ENCODE data around the gene RFXAP. TPM values are rescaled to one million over a fixed set of nuclear protein-coding genes. Genes with fewer than 3 reads are reported as not detected.

RFXAP gene
- polyA plus RNA-seq, 1 donor from 2014 or later, result 14.2 TPM

DNA sequence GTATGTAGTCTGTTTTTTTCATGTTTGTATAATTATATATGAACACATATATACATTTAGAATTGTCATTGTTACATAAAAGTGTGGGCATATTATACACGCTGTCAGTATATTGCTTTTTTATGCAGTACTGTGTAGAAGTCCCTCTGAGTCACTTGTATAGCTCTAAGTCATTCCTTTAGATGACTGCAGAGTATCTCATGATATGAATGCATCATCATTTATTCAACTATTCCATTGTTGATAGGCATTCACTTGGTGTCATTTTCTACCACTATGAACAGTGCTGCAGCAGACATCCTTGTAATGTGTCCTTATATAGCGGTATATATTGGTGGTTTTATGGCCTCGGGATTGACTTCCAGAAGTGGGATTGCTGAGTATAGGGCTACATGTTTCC, 15.3 kb downstream of the RFXAP start:
- H3K79me2 ChIP-seq (replicated peaks; ENCODE audit: insufficient read depth, low read length), result no peaks in the 10 kb centered on the region
- no peaks in the 10 kb centered on the region for H3K9me2 ChIP-seq (ENCODE audit: insufficient read depth, low read length)
- no peak overlapping the region for H2AFZ ChIP-seq (ENCODE audit: low read depth, low read length)
- H3K36me3 ChIP-seq (ENCODE audit: insufficient read depth, low read length), result no peaks in the 10 kb centered on the region
- H3K4me2 ChIP-seq (ENCODE audit: low read length), result no peak overlapping the region
- no peak for TF ChIP-seq EP300 (conservative IDR thresholded peaks at IDR 0.05; ENCODE audit: poor library complexity, severe bottlenecking)
- no peak for TF ChIP-seq EZH2 (IDR thresholded peaks at IDR 0.05; ENCODE audit: borderline replicate concordance, insufficient read depth, low read length, poor library complexity, severe bottlenecking)
- TF ChIP-seq MXI1 (conservative IDR thresholded peaks at IDR 0.05; ENCODE audit: poor library complexity, severe bottlenecking), result no peak
- no peak for TF ChIP-seq TAF1 (IDR thresholded peaks at IDR 0.05; ENCODE audit: low read depth)
- no peak for TF ChIP-seq POLR2AphosphoS5 (IDR thresholded peaks at IDR 0.05)
- TF ChIP-seq RAD21 (conservative IDR thresholded peaks at IDR 0.05), result no peak
- TF ChIP-seq, protein P1, sequence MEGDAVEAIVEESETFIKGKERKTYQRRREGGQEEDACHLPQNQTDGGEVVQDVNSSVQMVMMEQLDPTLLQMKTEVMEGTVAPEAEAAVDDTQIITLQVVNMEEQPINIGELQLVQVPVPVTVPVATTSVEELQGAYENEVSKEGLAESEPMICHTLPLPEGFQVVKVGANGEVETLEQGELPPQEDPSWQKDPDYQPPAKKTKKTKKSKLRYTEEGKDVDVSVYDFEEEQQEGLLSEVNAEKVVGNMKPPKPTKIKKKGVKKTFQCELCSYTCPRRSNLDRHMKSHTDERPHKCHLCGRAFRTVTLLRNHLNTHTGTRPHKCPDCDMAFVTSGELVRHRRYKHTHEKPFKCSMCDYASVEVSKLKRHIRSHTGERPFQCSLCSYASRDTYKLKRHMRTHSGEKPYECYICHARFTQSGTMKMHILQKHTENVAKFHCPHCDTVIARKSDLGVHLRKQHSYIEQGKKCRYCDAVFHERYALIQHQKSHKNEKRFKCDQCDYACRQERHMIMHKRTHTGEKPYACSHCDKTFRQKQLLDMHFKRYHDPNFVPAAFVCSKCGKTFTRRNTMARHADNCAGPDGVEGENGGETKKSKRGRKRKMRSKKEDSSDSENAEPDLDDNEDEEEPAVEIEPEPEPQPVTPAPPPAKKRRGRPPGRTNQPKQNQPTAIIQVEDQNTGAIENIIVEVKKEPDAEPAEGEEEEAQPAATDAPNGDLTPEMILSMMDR (IDR thresholded peaks at IDR 0.05; ENCODE audit: poor library complexity, severe bottlenecking), result no peak
- TF ChIP-seq, protein P2, sequence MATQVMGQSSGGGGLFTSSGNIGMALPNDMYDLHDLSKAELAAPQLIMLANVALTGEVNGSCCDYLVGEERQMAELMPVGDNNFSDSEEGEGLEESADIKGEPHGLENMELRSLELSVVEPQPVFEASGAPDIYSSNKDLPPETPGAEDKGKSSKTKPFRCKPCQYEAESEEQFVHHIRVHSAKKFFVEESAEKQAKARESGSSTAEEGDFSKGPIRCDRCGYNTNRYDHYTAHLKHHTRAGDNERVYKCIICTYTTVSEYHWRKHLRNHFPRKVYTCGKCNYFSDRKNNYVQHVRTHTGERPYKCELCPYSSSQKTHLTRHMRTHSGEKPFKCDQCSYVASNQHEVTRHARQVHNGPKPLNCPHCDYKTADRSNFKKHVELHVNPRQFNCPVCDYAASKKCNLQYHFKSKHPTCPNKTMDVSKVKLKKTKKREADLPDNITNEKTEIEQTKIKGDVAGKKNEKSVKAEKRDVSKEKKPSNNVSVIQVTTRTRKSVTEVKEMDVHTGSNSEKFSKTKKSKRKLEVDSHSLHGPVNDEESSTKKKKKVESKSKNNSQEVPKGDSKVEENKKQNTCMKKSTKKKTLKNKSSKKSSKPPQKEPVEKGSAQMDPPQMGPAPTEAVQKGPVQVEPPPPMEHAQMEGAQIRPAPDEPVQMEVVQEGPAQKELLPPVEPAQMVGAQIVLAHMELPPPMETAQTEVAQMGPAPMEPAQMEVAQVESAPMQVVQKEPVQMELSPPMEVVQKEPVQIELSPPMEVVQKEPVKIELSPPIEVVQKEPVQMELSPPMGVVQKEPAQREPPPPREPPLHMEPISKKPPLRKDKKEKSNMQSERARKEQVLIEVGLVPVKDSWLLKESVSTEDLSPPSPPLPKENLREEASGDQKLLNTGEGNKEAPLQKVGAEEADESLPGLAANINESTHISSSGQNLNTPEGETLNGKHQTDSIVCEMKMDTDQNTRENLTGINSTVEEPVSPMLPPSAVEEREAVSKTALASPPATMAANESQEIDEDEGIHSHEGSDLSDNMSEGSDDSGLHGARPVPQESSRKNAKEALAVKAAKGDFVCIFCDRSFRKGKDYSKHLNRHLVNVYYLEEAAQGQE (IDR thresholded peaks at IDR 0.05; ENCODE audit: borderline replicate concordance), result no peak
- no peak for TF ChIP-seq SMC3 (conservative IDR thresholded peaks at IDR 0.05; ENCODE audit: poor library complexity)
- H3K9ac ChIP-seq (ENCODE audit: low read length), result no peak overlapping the region
- no peak overlapping the region for H3K4me3 ChIP-seq (ENCODE audit: low read length)
- H3F3A ChIP-seq (ENCODE audit: insufficient read depth, low read length, poor library complexity, severe bottlenecking), result no peaks in the 10 kb centered on the region
- H4K20me1 ChIP-seq (ENCODE audit: insufficient read depth), result no peaks in the 10 kb centered on the region
- no peak overlapping the region for H3K27ac ChIP-seq (ENCODE audit: low read length)
- no peaks in the 10 kb centered on the region for H3K9me3 ChIP-seq (ENCODE audit: low read length)
- H3K27me3 ChIP-seq (ENCODE audit: insufficient read depth, low read depth, low read length), result no peaks in the 10 kb centered on the region

DNA sequence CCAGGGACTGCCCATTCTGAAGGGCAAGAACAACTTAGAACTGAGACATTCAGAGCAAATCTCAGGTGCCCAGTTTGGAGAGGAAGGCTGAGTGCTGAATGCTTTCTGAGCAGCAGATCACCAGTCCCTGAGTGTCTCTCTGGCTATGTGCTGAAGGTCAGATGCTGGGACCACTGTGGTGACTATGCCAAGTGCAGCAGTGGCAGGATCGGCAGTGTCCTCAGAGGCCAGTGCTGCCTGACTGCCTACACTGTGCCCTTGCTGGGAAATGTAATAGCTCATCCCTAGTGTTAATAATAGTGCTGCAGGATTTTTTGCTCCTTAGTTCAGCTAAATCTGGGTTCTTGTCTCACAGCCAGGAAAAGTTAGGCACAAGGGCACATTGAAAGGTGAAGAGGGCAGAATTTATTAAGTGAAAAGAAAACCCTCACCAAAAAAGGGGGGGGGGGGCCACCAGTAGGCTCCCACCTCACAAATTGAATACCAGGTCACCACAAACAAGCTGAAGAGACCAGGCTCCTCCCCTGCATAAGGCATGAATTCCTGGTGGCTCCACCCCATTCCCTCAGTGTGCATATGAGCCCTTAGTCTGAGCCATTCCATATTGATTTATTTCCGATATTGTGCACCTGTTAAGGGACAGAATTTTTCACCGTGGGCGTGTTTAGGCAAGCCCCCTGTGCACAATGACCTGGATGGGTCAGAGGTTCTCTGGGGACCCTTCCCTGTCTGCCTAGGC, 18.5 kb downstream of the RFXAP start:
- no peak overlapping the region for H3K4me3 ChIP-seq (ENCODE audit: low read length)
- no peaks in the 10 kb centered on the region for H3K9me2 ChIP-seq (ENCODE audit: insufficient read depth, low read length)
- no peaks in the 10 kb centered on the region for H3K79me2 ChIP-seq (replicated peaks; ENCODE audit: insufficient read depth, low read length)
- H3K4me2 ChIP-seq (ENCODE audit: low read length), result no peak overlapping the region
- no peak overlapping the region for H2AFZ ChIP-seq (ENCODE audit: low read depth, low read length)
- TF ChIP-seq, protein P2 (IDR thresholded peaks at IDR 0.05; ENCODE audit: borderline replicate concordance), result no peak
- TF ChIP-seq, protein P1 (IDR thresholded peaks at IDR 0.05; ENCODE audit: poor library complexity, severe bottlenecking), result no peak
- no peaks in the 10 kb centered on the region for H4K20me1 ChIP-seq (ENCODE audit: insufficient read depth)
- H3F3A ChIP-seq (ENCODE audit: insufficient read depth, low read length, poor library complexity, severe bottlenecking), result no peaks in the 10 kb centered on the region
- H3K27me3 ChIP-seq (ENCODE audit: insufficient read depth, low read depth, low read length), result no peaks in the 10 kb centered on the region
- no peak overlapping the region for H3K9ac ChIP-seq (ENCODE audit: low read length)
- no peak overlapping the region for H3K27ac ChIP-seq (ENCODE audit: low read length)
- no peaks in the 10 kb centered on the region for H3K36me3 ChIP-seq (ENCODE audit: insufficient read depth, low read length)
- no peaks in the 10 kb centered on the region for H3K9me3 ChIP-seq (ENCODE audit: low read length)
